Measurements from ENCODE around the gene TMEM44. TPM values are rescaled to one million over a fixed set of nuclear protein-coding genes. Genes with fewer than 3 reads are reported as not detected.

TMEM44 gene
- total RNA-seq, 6 experiments from 2014 or later = 11.8 to 14.0 (median 13.2) TPM

GRCh38 chr3:194640829-194641228, 7.6 kb upstream of the TMEM44 start:
- peak; percentile 59 for TF ChIP-seq CTCF (IDR thresholded peaks at IDR 0.05)
- Mint-ChIP-seq H3K27me3 (ENCODE audit: insufficient read depth) (no peaks in the 10 kb centered on the region; the same call in 1 of the 2 replicates), H3K4me3 (no peak overlapping the region), H3K9me3 (no peaks in the 10 kb centered on the region), H3K36me3 (ENCODE audit: low read depth) (peaks cover 48% of the 10 kb centered on the region), H3K27ac (no peak overlapping the region), H3K4me1 (ENCODE audit: low read depth) (peaks cover 26% of the 10 kb centered on the region)
- no peak for DNase-seq

GRCh38 chr3:194638991-194639605, 5.9 kb upstream of the TMEM44 start:
- no peak for TF ChIP-seq CTCF (IDR thresholded peaks at IDR 0.05)

DNA sequence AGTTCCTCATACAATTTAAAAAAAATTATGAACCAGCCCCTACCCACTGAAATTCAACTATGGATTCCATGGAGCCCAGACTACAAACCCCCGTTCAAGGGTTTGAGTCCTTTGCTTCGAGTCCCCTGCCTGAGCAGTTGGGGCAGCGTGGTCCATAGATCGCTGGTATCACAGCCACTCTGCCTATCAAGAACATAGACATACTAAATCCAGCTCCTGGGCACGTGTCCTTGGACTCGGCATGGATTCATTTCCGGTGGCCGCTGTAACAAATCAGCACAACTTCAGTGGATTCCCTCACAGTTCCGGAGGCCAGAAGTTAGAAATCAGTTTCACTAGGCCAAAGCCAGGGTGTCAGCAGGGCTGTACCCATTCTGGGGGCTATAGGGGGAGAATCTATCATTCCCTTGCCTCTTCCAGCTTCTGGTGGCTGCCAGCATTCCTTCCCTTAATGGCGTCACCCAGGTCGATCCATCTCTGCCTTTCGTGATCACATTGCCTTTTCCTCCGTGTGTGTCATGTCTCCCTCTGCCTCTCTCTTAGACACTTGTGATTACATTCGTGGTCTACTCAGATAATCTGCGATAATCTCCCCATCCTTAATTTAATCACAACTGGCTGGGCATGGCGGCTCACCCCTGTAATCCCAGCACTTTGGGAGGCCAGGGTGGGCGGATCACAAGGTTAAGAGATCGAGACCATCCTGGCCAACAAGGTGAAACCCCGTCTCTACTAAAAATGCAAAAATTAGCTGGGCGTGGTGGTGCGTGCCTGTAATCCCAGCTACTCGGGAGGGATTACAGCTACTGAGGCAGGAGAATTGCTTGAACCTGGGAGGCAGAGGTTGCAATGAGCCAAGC, 4.6 kb upstream of the TMEM44 start:
- Mint-ChIP-seq H3K36me3 (ENCODE audit: low read depth) (peaks cover 40% of the 10 kb centered on the region), H3K9me3 (no peaks in the 10 kb centered on the region), H3K27ac (no peak overlapping the region)

More at GRCh38 chr3:194638991-194639605, 5.9 kb upstream of the TMEM44 start:
- peak overlapping the region; percentile 71; the same call in 1 of the 2 replicates for H3K27ac Mint-ChIP-seq
- H3K4me1 Mint-ChIP-seq (ENCODE audit: low read depth) = peaks cover 35% of the 10 kb centered on the region
- no peaks in the 10 kb centered on the region; the same call in 1 of the 2 replicates for H3K27me3 Mint-ChIP-seq (ENCODE audit: insufficient read depth)
- no peaks in the 10 kb centered on the region for H3K9me3 Mint-ChIP-seq
- H3K36me3 Mint-ChIP-seq (ENCODE audit: low read depth) = peaks cover 40% of the 10 kb centered on the region
- DNase-seq = no peak
- no peak overlapping the region for H3K4me3 Mint-ChIP-seq

DNA sequence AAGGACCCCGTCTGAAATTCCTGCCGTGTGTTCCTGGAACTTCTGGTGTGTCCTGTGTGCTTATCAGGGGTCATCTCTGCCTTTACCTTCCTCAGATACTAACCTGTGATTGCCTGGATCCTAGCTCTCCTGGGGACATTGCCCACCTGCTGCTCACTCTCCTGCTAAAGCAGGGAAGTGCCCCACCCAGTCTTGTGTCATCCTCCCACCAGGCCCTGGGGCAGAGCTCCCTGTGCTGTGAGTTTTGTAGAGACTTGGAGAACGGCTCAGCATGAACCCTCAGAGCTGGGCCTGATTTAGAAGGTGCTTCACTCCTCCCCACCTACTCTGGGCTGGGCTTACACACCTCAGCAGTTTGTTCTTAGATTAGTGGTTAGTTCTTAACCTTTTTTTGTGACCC, 3.8 kb upstream of the TMEM44 start:
- Mint-ChIP-seq H3K27ac (no peak overlapping the region), H3K4me3 (no peak overlapping the region), H3K27me3 (ENCODE audit: insufficient read depth) (no peaks in the 10 kb centered on the region; the same call in 1 of the 2 replicates), H3K4me1 (ENCODE audit: low read depth) (peaks cover 40% of the 10 kb centered on the region), H3K36me3 (ENCODE audit: low read depth) (peaks cover 37% of the 10 kb centered on the region), H3K9me3 (no peaks in the 10 kb centered on the region)
- DNase-seq = no peak
- no peak for TF ChIP-seq CTCF (IDR thresholded peaks at IDR 0.05)

More for the DNA sequence above, 4.6 kb upstream of the TMEM44 start:
- DNase-seq = no peak
- no peak overlapping the region for H3K4me3 Mint-ChIP-seq
- H3K27me3 Mint-ChIP-seq (ENCODE audit: insufficient read depth) = no peaks in the 10 kb centered on the region; the same call in 1 of the 2 replicates
- H3K4me1 Mint-ChIP-seq (ENCODE audit: low read depth) = peaks cover 40% of the 10 kb centered on the region
- TF ChIP-seq CTCF (IDR thresholded peaks at IDR 0.05) = no peak

DNA sequence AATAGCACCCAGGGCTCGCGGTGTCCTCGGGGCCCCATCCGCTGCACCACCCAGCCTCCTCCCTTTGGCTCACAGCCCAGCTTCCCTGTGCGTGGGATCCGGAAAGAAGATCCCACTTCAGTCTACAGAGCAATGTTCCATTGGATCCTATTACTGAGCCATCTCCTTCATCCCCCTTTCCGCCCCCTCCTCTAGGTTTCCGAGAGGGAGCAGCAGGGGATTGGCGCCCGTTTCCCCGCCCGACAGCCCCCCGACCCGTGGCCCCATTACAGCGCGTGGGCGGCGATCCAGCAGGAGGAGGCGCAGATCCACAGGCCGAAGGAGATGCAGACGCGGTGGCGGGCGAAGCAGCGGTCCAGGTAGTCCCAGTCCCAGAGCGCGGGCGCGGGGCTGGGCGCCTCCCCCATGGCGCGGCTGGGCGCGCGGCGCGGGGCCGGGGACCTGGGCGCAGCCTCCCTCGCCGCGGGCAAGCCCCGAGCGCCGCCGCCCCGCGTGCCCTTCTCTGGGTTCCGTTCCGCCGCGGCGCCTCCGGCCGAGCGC, 340 bp downstream of the TMEM44 start:
- Mint-ChIP-seq H3K36me3 (ENCODE audit: low read depth) (peaks cover 32% of the 10 kb centered on the region), H3K9me3 (peaks cover 9% of the 10 kb centered on the region), H3K27ac (peak overlapping the region; percentile 81), H3K4me1 (ENCODE audit: low read depth) (peaks cover 14% of the 10 kb centered on the region), H3K27me3 (ENCODE audit: insufficient read depth) (no peaks in the 10 kb centered on the region; the same call in 1 of the 2 replicates), H3K4me3 (peak overlapping the region; percentile 91)
- no peak for TF ChIP-seq CTCF (IDR thresholded peaks at IDR 0.05)
- DNase-seq = no peak
